SJCRH30 (cell line): Measurements from ENCODE around the gene RAB30. TPM values are rescaled to one million over a fixed set of nuclear protein-coding genes. Genes with fewer than 3 reads are reported as not detected.
"Not testable (repeated sequence)": the region's sequence is repeated elsewhere in the genome, so short reads cannot be mapped to it uniquely, and the experiment has no call there.

Experiments
- DNase-seq, 2 experiments: peaks; one replicate each; pipeline ENCODE4 v3.0.0-alpha.2; 2015 to 2020
- H3K27ac ChIP-seq: fragments of 250-450 bp; sonication (Bioruptor Pico); 2 replicates; pipeline ENCODE4 v1.5.1; 2020; ENCODE audit warnings: mild to moderate bottlenecking, moderate library complexity
- H3K27me3 ChIP-seq: fragments of 250-450 bp; sonication (Bioruptor Pico); 2 replicates; pipeline ENCODE4 v1.5.1; 2020; ENCODE audit warnings: mild to moderate bottlenecking, moderate library complexity
- H3K36me3 ChIP-seq: fragments of 250-450 bp; sonication (Bioruptor Pico); 2 replicates; pipeline ENCODE4 v1.5.1; 2020; ENCODE audit warnings: mild to moderate bottlenecking, moderate library complexity
- H3K4me1 ChIP-seq: fragments of 250-450 bp; sonication (Bioruptor Pico); 2 replicates; pipeline ENCODE4 v1.5.1; 2020; ENCODE audit warnings: mild to moderate bottlenecking, moderate library complexity
- H3K4me3 ChIP-seq: fragments of 250-450 bp; sonication (Bioruptor Pico); 2 replicates; pipeline ENCODE4 v1.5.1; 2020; ENCODE audit warnings: mild to moderate bottlenecking, moderate library complexity
- H3K9me3 ChIP-seq: fragments of 250-450 bp; sonication (Bioruptor Pico); replicated peaks from 2 replicates; pipeline ENCODE4 v1.5.1; 2020; ENCODE audit warnings: mild to moderate bottlenecking, moderate library complexity
- total RNA-seq: library from RNA; depleted of rRNA; stranded (reverse); fragments of >200 nt; shearing (Covaris generic); gene quantifications from 2 replicates; pipeline ENCODE4 v1.2.3, GENCODE V29; 2014

RAB30 gene
- total RNA-seq, 1 experiment from 2014 or later, result 8.0 TPM

- Histone ChIP-seq H3K27me3 (no peaks in the 10 kb centered on the region), H3K4me1 (peaks cover 10% of the 10 kb centered on the region), H3K4me3 (no peak overlapping the region), H3K36me3 (no peaks in the 10 kb centered on the region; the same call in 1 of the 2 replicates), H3K9me3 (no peaks in the 10 kb centered on the region), H3K27ac (no peak overlapping the region)
- no peak for DNase-seq
Measured at GRCh38 chr11:82978422-82979099, 93.1 kb downstream of the RAB30 start.

- no peaks in the 10 kb centered on the region for H3K9me3 ChIP-seq
- no peak overlapping the region for H3K4me3 ChIP-seq
- DNase-seq, result no peak
- H3K27ac ChIP-seq, result no peak overlapping the region
- H3K27me3 ChIP-seq, result no peaks in the 10 kb centered on the region
- H3K36me3 ChIP-seq, result no peaks in the 10 kb centered on the region
- peaks cover 10% of the 10 kb centered on the region for H3K4me1 ChIP-seq
Measured at GRCh38 chr11:82976786-82977185, 94.9 kb downstream of the RAB30 start.

GRCh38 chr11:82975882-82976281 lies 95.8 kb downstream of the RAB30 start:
- Histone ChIP-seq H3K27me3 (no peaks in the 10 kb centered on the region), H3K36me3 (no peaks in the 10 kb centered on the region), H3K4me1 (peaks cover 10% of the 10 kb centered on the region), H3K27ac (no peak overlapping the region), H3K4me3 (no peak overlapping the region), H3K9me3 (no peaks in the 10 kb centered on the region)
- DNase-seq, result no peak

GRCh38 chr11:82974851-82975250 lies 96.8 kb downstream of the RAB30 start:
- Histone ChIP-seq H3K27ac (no peak overlapping the region), H3K27me3 (no peaks in the 10 kb centered on the region), H3K36me3 (no peaks in the 10 kb centered on the region), H3K4me3 (no peak overlapping the region), H3K4me1 (peaks cover 3% of the 10 kb centered on the region), H3K9me3 (no peaks in the 10 kb centered on the region)
- no peak for DNase-seq

GRCh38 chr11:82974135-82974534 lies 97.6 kb downstream of the RAB30 start:
- no peak overlapping the region for H3K4me3 ChIP-seq
- no peaks in the 10 kb centered on the region for H3K9me3 ChIP-seq
- H3K36me3 ChIP-seq, result no peaks in the 10 kb centered on the region
- no peaks in the 10 kb centered on the region; the same call in 1 of the 2 replicates for H3K4me1 ChIP-seq
- H3K27ac ChIP-seq, result no peak overlapping the region
- no peak for DNase-seq
- H3K27me3 ChIP-seq, result no peaks in the 10 kb centered on the region

- DNase-seq, result no peak
- no peaks in the 10 kb centered on the region for H3K27me3 ChIP-seq
- no peak overlapping the region for H3K4me3 ChIP-seq
- no peaks in the 10 kb centered on the region for H3K4me1 ChIP-seq
- H3K27ac ChIP-seq, result no peak overlapping the region
- no peaks in the 10 kb centered on the region for H3K36me3 ChIP-seq
- no peaks in the 10 kb centered on the region for H3K9me3 ChIP-seq
Measured at GRCh38 chr11:82972103-82972502, 99.6 kb downstream of the RAB30 start.

- not testable (repeated sequence) for DNase-seq, H3K9me3 ChIP-seq, H3K36me3 ChIP-seq, H3K27me3 ChIP-seq, H3K4me3 ChIP-seq, H3K4me1 ChIP-seq, H3K27ac ChIP-seq
Measured at GRCh38 chr11:82971519-82971946, 100.2 kb downstream of the RAB30 start.

GRCh38 chr11:82970507-82971083 lies 101.1 kb downstream of the RAB30 start:
- H3K27ac ChIP-seq, H3K4me3 ChIP-seq, H3K9me3 ChIP-seq, H3K4me1 ChIP-seq, DNase-seq, H3K36me3 ChIP-seq, H3K27me3 ChIP-seq: not testable (repeated sequence)

- H3K36me3 ChIP-seq, result no peaks in the 10 kb centered on the region
- H3K4me1 ChIP-seq, result no peaks in the 10 kb centered on the region
- no peaks in the 10 kb centered on the region for H3K27me3 ChIP-seq
- H3K4me3 ChIP-seq, result no peak overlapping the region
- no peaks in the 10 kb centered on the region for H3K9me3 ChIP-seq
- H3K27ac ChIP-seq, result no peak overlapping the region
- DNase-seq, result no peak
Measured at GRCh38 chr11:82969811-82970210, 101.9 kb downstream of the RAB30 start.

GRCh38 chr11:82967381-82967780 lies 104.3 kb downstream of the RAB30 start:
- no peak for DNase-seq
- Histone ChIP-seq H3K4me1 (no peaks in the 10 kb centered on the region), H3K9me3 (no peaks in the 10 kb centered on the region), H3K27me3 (no peaks in the 10 kb centered on the region), H3K27ac (no peak overlapping the region), H3K36me3 (no peaks in the 10 kb centered on the region), H3K4me3 (no peak overlapping the region)

- H3K27ac ChIP-seq, H3K4me1 ChIP-seq, DNase-seq, H3K36me3 ChIP-seq, H3K9me3 ChIP-seq, H3K4me3 ChIP-seq, H3K27me3 ChIP-seq: not testable (repeated sequence)
Measured at GRCh38 chr11:82962021-82962420, 109.7 kb downstream of the RAB30 start.

- Histone ChIP-seq H3K9me3 (no peaks in the 10 kb centered on the region; the same call in 1 of the 2 replicates), H3K4me3 (no peak overlapping the region), H3K27ac (no peak overlapping the region), H3K4me1 (peaks cover 7% of the 10 kb centered on the region), H3K36me3 (no peaks in the 10 kb centered on the region), H3K27me3 (no peaks in the 10 kb centered on the region)
- no peak for DNase-seq
Measured at GRCh38 chr11:82960779-82961143, 110.9 kb downstream of the RAB30 start.

- no peak overlapping the region for H3K27ac ChIP-seq
Measured at GRCh38 chr11:82959987-82960778, 111.5 kb downstream of the RAB30 start.

GRCh38 chr11:82955736-82956453 lies 115.8 kb downstream of the RAB30 start:
- peak overlapping the region; percentile 31 for H3K4me3 ChIP-seq
- not testable (repeated sequence) for H3K36me3 ChIP-seq, H3K4me1 ChIP-seq, H3K9me3 ChIP-seq, H3K27me3 ChIP-seq, H3K27ac ChIP-seq
- DNase-seq, result peak; percentile 57 to 75

More at GRCh38 chr11:82959987-82960778, 111.5 kb downstream of the RAB30 start:
- Histone ChIP-seq H3K4me1 (peaks cover 9% of the 10 kb centered on the region), H3K4me3 (no peak overlapping the region), H3K9me3 (no peaks in the 10 kb centered on the region; the same call in 1 of the 2 replicates), H3K36me3 (no peaks in the 10 kb centered on the region), H3K27me3 (no peaks in the 10 kb centered on the region)
- no peak for DNase-seq

GRCh38 chr11:82950502-82950901 lies 121.2 kb downstream of the RAB30 start:
- not testable (repeated sequence) for H3K4me1 ChIP-seq, H3K27ac ChIP-seq, H3K9me3 ChIP-seq, DNase-seq, H3K27me3 ChIP-seq, H3K4me3 ChIP-seq, H3K36me3 ChIP-seq
